B cell (primary cell): ENCODE data around the gene ITPRIP. TPM values are rescaled to one million over a fixed set of nuclear protein-coding genes. Genes with fewer than 3 reads are reported as not detected.

ENCODE experiments used
- ATAC-seq: fragments of 200-7000 bp; cut with Tn5 transposase; one replicate; pipeline ENCODE4 v1.10.0; 2021; ENCODE audit warnings: low read depth, mild to moderate bottlenecking, moderate number of reproducible peaks, moderate library complexity
- CTCF ChIA-PET: fragments of 350-600 bp; sonication (Branson Sonifier 250); formaldehyde crosslinking; loops from one replicate; lab custom pipeline; 2021; ENCODE audit warnings: antibody characterized with exemption, inconsistent platforms; lab: Charles Lee
- POLR2A ChIA-PET: fragments of 350-600 bp; sonication (Branson Sonifier 250); formaldehyde crosslinking; loops from one replicate; lab custom pipeline; 2021; ENCODE audit warnings: antibody characterized with exemption; lab: Charles Lee
- DNase-seq: peaks from one replicate; pipeline ENCODE4 v3.0.0; 2013
- H2AFZ ChIP-seq: 2 replicates; pipeline ENCODE4 v1.6.1; 2012; ENCODE audit warnings: mild to moderate bottlenecking, low read depth, low read length; ENCODE audit not compliant: insufficient read depth, poor library complexity, severe bottlenecking
- H3K27ac ChIP-seq, 2 donors: 1 replicate in 1 of 2; 2 replicates in 1 of 2; pipeline ENCODE4 v1.5.1; 2012 to 2013; ENCODE audit warnings: low read length in 2 of 2, mild to moderate bottlenecking in 2 of 2, moderate library complexity in 1 of 2
- H3K27me3 ChIP-seq, 4 experiments: fragments of 200-600 bp in 1 of 4; sonication (generic) in 1 of 4; replicated peaks in 1 of 4; 1 replicate in 2 of 4; 2 replicates in 2 of 4; pipeline versions ENCODE4 v1.6.1 to v1.7.0; 2013 to 2016; ENCODE audit warnings: low read length in 3 of 4, mild to moderate bottlenecking in 2 of 4, mixed read lengths in 1 of 4, moderate library complexity in 1 of 4; ENCODE audit not compliant: insufficient read depth in 4 of 4, control insufficient read depth in 3 of 4; ENCODE audit errors: control extremely low read depth in 1 of 4
- H3K36me3 ChIP-seq, 2 experiments: replicated peaks in 1 of 2; 1 replicate in 1 of 2; 2 replicates in 1 of 2; pipeline versions ENCODE4 v1.6.1 to v1.7.1; 2013; ENCODE audit warnings: low read length in 1 of 2; ENCODE audit not compliant: insufficient read depth in 2 of 2, control insufficient read depth in 1 of 2; ENCODE audit errors: control extremely low read depth in 1 of 2, extremely low read depth in 1 of 2
- H3K4me1 ChIP-seq, 2 donors: fragments of 200-600 bp in 1 of 2; sonication (generic) in 1 of 2; 1 replicate in 1 of 2; 2 replicates in 1 of 2; pipeline versions ENCODE4 v1.5.1 to v1.6.1; 2013 to 2017; ENCODE audit warnings: low read length in 2 of 2; ENCODE audit not compliant: control insufficient read depth in 2 of 2, insufficient read depth in 2 of 2
- H3K4me2 ChIP-seq: replicated peaks from 2 replicates; pipeline ENCODE3; 2012; ENCODE audit warnings: mild to moderate bottlenecking, low read depth, low read length; ENCODE audit not compliant: poor library complexity, severe bottlenecking
- H3K4me3 ChIP-seq, 5 experiments: fragments of 200-600 bp in 1 of 5; sonication (generic) in 1 of 5; 1 replicate in 3 of 5; 2 replicates in 2 of 5; pipeline versions ENCODE4 v1.5.1 to v1.7.0; 2011 to 2016; ENCODE audit warnings: low read length in 4 of 5, mild to moderate bottlenecking in 4 of 5, low read depth in 2 of 5, control low read depth in 1 of 5, moderate library complexity in 1 of 5; ENCODE audit not compliant: insufficient read depth in 1 of 5; ENCODE audit errors: control extremely low read depth in 1 of 5, extremely low read depth in 1 of 5
- H3K79me2 ChIP-seq: fragments of 200-600 bp; sonication (generic); one replicate; pipeline ENCODE4 v1.6.0; 2016; ENCODE audit warnings: low read length; ENCODE audit not compliant: control insufficient read depth, insufficient read depth
- H3K9ac ChIP-seq: fragments of 200-600 bp; sonication (generic); 2 replicates; pipeline ENCODE4 v1.6.1; 2017; ENCODE audit warnings: mild to moderate bottlenecking, low read length, moderate library complexity
- H3K9me3 ChIP-seq, 3 donors: one replicate each; pipeline versions ENCODE4 v1.6.1 to v1.7.1; 2013; ENCODE audit warnings: low read length in 2 of 3; ENCODE audit not compliant: control insufficient read depth in 2 of 3, insufficient read depth in 1 of 3; ENCODE audit errors: control extremely low read depth in 1 of 3
- H4K20me1 ChIP-seq: 2 replicates; pipeline ENCODE4 v1.6.0; 2012; ENCODE audit warnings: mild to moderate bottlenecking, low read length; ENCODE audit not compliant: insufficient read depth, control insufficient read depth, poor library complexity, severe bottlenecking
- H3K27ac Mint-ChIP-seq: one replicate; pipeline ENCODE4 v1.8.0; 2021; ENCODE audit warnings: mixed read lengths
- H3K27me3 Mint-ChIP-seq: one replicate; pipeline ENCODE4 v1.8.0; 2021; ENCODE audit warnings: mixed read lengths
- H3K4me1 Mint-ChIP-seq: one replicate; pipeline ENCODE4 v1.8.0; 2021; ENCODE audit warnings: mixed read lengths
- H3K4me3 Mint-ChIP-seq: one replicate; pipeline ENCODE4 v1.8.0; 2021; ENCODE audit warnings: mixed read lengths
- H3K9me3 Mint-ChIP-seq: one replicate; pipeline ENCODE4 v1.8.0; 2022; ENCODE audit warnings: mixed read lengths; ENCODE audit not compliant: insufficient read depth
- EZH2 ChIP-seq: IDR thresholded peaks from 2 replicates; pipeline ENCODE4 v1.6.1; 2012; ENCODE audit warnings: borderline replicate concordance, low read depth, mild to moderate bottlenecking, moderate library complexity, low read length; ENCODE audit not compliant: insufficient read depth, poor library complexity, severe bottlenecking
- WGBS: methylation state at CpG from one replicate; pipeline ENCODE4 v1.1.5; 2013; ENCODE audit warnings: missing lambda C conversion rate; ENCODE audit not compliant: insufficient coverage; 5-methylcytosine and 5-hydroxymethylcytosine counted together
- intact Hi-C: fragments of 100-400 bp; cut with micrococcal nuclease; formaldehyde crosslinking; loops from one replicate; pipeline ENCODE4 v1.10.0; 2022
- polyA plus RNA-seq: library from polyadenylated mRNA; depleted of rRNA; stranded (reverse); fragments of >200 nt; gene quantifications from 2 replicates; pipeline ENCODE4 v1.2.3, GENCODE V29; 2012
- total RNA-seq, 2 donors: library from RNA; stranded (reverse); fragments of 120-200 nt in 1 of 2; gene quantifications; 1 replicate in 1 of 2; 2 replicates in 1 of 2; pipeline versions ENCODE4 v1.2.3 to v1.2.4, GENCODE V29; 2013 to 2022
- TF ChIP-seq, protein P1 (sequence below): fragments of 200-600 bp; IDR thresholded peaks from one replicate; pipeline ENCODE4 v1.8.0; 2022; ENCODE audit warnings: antibody characterized with exemption, mild to moderate bottlenecking

The ITPRIP gene
- total and polyA plus RNA-seq, 2 donors (not counting 1 experiment from before 2014, with no cell fraction given), result 22.5 to 28.5 TPM

DNA sequence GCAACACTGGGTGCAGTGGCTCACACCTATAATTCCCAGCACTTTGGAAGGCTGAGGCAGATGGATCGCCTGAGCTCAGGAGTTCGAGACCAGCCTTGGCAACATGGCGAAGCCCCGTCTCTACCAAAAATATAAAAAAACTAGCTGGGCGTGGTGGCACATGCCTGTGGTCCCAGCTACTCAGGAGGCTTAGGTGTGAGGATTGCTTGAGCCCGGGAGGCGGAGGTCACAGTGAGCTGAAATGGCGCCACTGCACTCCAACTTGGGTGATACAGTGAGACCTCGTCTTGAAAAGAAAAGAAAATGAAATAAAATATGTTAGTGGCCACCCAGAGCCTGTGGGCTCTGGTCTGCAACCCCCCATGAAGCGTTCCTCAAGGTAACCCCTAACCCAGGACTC, 13.3 kb downstream of the ITPRIP start:
- ChIA-PET POLR2A (no interaction called here), CTCF (interaction anchor here (0.6 to 23.3 kb wide), 4 partner anchors 12 to 1295 kb away, joined by 3 to 594 read pairs (median 56); partner anchors contain the start of gene CFAP58)
- Histone ChIP-seq H3K9me3 (peaks cover 0 to 4% (median 0%) of the 10 kb centered on the region in 3 donors), H3K9ac (no peak overlapping the region), H3K36me3 (peaks cover 0 to 13% of the 10 kb centered on the region in 2 experiments), H3K79me2 (peaks cover 100% of the 10 kb centered on the region), H4K20me1 (peaks cover 100% of the 10 kb centered on the region), H2AFZ (no peak overlapping the region), H3K4me2 (peak overlapping the region; percentile 72), H3K4me1 (peaks cover 94 to 98% of the 10 kb centered on the region in 2 donors), H3K27me3 (no peaks in the 10 kb centered on the region), H3K4me3 (no peak overlapping the region), H3K27ac (peak overlapping the region in 1 of 2 donors; percentile 68)
- Mint-ChIP-seq H3K4me1 (peaks cover 94% of the 10 kb centered on the region), H3K27ac (peak overlapping the region; percentile 81), H3K27me3 (no peaks in the 10 kb centered on the region), H3K9me3 (no peaks in the 10 kb centered on the region), H3K4me3 (peak overlapping the region; percentile 78)
- WGBS, result 100% methylated on average over 5 of the region's 10 CpGs
- TF ChIP-seq EZH2, result no peak
- TF ChIP-seq, protein P1, sequence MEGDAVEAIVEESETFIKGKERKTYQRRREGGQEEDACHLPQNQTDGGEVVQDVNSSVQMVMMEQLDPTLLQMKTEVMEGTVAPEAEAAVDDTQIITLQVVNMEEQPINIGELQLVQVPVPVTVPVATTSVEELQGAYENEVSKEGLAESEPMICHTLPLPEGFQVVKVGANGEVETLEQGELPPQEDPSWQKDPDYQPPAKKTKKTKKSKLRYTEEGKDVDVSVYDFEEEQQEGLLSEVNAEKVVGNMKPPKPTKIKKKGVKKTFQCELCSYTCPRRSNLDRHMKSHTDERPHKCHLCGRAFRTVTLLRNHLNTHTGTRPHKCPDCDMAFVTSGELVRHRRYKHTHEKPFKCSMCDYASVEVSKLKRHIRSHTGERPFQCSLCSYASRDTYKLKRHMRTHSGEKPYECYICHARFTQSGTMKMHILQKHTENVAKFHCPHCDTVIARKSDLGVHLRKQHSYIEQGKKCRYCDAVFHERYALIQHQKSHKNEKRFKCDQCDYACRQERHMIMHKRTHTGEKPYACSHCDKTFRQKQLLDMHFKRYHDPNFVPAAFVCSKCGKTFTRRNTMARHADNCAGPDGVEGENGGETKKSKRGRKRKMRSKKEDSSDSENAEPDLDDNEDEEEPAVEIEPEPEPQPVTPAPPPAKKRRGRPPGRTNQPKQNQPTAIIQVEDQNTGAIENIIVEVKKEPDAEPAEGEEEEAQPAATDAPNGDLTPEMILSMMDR, result no peak
- intact Hi-C loops, result loop anchor here (1.0 kb wide), 1 partner anchor 13 kb away; the partner anchor contains the start of gene ITPRIP
- DNase-seq, result no peak
- no peak for ATAC-seq

DNA sequence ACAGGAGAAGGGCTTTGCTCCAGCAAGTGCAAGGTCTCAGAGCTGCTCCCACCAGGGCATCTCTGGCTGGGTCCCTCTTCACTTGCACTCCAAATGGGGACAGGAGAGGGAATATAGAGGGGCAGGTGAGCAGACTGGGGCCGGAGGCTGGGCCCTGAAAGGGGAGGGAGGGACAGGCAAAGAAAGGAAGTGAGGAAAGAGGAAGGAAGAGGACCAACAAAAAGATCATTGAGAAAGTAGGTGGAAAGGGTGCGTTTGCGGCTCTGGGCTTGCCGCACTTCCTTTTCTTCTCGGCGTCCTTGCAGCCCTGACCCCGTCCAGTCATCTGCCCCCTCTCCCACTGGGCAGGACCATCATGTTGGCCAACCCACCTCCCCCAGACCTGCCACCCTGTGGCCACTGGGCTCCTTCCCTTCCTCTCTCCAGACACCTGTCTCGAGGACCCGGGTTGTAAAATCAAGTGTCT, 14.0 kb downstream of the ITPRIP start:
- peak overlapping the region; percentile 72 for H3K4me2 ChIP-seq
- ChIA-PET POLR2A (no interaction called here), CTCF (interaction anchor here (0.6 to 23.3 kb wide), 5 partner anchors 12 to 1295 kb away, joined by 3 to 594 read pairs (median 4); partner anchors contain the start of gene CFAP58)
- H3K9me3 Mint-ChIP-seq, result no peaks in the 10 kb centered on the region
- peaks cover 94 to 98% of the 10 kb centered on the region in 2 donors for H3K4me1 ChIP-seq
- peak overlapping the region; percentile 78 for H3K4me3 Mint-ChIP-seq
- H3K36me3 ChIP-seq, result peaks cover 0 to 13% of the 10 kb centered on the region in 2 experiments
- DNase-seq, result peak; percentile 51
- H3K27ac ChIP-seq, result peak overlapping the region in 1 of 2 donors; percentile 68
- no peaks in the 10 kb centered on the region for H3K27me3 Mint-ChIP-seq
- H3K27me3 ChIP-seq, result no peaks in the 10 kb centered on the region
- H3K4me3 ChIP-seq, result peak overlapping the region in 4 of 5 experiments; percentile 18 to 37 (median 28)
- peaks cover 100% of the 10 kb centered on the region for H4K20me1 ChIP-seq
- peak overlapping the region; percentile 34 for H2AFZ ChIP-seq
- peak overlapping the region; percentile 47 for H3K9ac ChIP-seq
- 13% methylated on average over 5 of the region's 9 CpGs for WGBS
- peak overlapping the region; percentile 81 for H3K27ac Mint-ChIP-seq
- peak; percentile 19 for ATAC-seq
- peaks cover 100% of the 10 kb centered on the region for H3K79me2 ChIP-seq
- peaks cover 93% of the 10 kb centered on the region for H3K4me1 Mint-ChIP-seq
- peaks cover 0 to 4% (median 0%) of the 10 kb centered on the region in 3 donors for H3K9me3 ChIP-seq
- TF ChIP-seq, protein P1, result no peak
- TF ChIP-seq EZH2, result no peak
- intact Hi-C loops, result loop anchor here (1.0 kb wide), 1 partner anchor 14 kb away; the partner anchor contains the start of gene ITPRIP
